ENCODE measurements around the gene RRP15.

DNA sequence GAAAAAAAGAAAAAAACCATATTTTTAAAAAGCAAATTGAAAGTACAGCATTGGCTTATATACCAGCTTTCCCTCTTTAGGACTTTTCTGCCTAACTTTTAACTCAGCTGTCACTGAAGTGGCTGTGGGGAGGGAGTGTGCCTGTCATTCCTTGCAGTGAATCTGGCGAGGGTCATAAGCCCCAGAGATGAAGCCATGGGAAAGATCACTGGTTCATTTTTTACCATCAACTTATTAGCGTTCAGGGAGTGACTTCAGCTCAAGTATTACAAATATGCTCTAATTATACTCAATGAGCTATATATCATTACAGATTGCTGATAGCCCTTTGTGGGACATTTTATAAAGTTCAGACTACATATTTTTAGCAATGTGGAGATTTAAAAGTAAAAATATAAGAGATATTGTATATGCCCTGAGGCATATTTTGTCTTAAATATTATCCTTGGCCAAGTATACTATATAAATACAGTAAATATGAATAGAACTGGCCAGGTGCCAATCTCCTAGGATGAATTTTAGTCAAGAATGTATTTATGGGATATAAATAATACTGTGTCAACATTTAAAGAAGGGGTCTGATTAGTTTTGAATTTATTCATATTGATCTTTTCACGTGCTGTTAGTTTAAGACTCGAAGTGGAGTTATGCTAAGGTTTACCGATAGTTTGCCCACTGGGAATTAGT is 64.4 kb downstream of the RRP15 start:
- TF ChIP-seq, protein P1, sequence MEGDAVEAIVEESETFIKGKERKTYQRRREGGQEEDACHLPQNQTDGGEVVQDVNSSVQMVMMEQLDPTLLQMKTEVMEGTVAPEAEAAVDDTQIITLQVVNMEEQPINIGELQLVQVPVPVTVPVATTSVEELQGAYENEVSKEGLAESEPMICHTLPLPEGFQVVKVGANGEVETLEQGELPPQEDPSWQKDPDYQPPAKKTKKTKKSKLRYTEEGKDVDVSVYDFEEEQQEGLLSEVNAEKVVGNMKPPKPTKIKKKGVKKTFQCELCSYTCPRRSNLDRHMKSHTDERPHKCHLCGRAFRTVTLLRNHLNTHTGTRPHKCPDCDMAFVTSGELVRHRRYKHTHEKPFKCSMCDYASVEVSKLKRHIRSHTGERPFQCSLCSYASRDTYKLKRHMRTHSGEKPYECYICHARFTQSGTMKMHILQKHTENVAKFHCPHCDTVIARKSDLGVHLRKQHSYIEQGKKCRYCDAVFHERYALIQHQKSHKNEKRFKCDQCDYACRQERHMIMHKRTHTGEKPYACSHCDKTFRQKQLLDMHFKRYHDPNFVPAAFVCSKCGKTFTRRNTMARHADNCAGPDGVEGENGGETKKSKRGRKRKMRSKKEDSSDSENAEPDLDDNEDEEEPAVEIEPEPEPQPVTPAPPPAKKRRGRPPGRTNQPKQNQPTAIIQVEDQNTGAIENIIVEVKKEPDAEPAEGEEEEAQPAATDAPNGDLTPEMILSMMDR (IDR thresholded peaks at IDR 0.05): no peak
- TF ChIP-seq POLR2A (IDR thresholded peaks at IDR 0.05): no peak
